ENCODE results near the gene GABRR2.

GABRR2 gene

DNA sequence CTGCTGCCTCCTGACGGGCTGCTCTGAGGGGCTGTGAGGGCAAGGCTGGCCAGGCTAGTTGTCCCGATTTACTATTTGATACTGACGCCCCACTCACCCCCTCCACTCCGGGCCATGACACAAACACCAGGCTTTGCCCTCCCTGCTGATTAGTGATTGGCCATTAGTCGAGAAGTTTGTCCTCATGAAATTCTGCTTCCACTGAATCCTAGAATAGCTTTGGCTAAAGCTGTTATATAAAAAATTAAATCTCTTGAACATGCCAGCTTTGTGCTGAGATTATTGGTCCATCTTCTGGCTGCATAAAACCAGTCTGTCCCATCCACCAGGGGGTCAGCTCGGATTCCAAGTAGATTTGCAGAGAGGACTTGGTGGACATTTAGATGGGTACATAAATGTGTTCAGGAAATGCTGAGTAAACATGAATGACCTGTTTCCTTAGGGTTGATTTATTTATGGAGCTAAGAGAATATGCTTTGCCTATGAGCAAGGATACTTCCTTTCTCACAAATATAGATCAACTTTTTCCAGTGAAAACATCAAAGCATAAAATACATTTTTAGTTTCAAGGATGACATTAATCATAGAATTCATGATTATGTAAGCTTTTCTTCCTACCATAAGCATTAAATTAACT lies at the start of gene GABRR2:
Gene GABRR2 (minus strand): TSS at position 51 of the 637 bp plus-strand sequence. CDS start 134 bp downstream, outside the sequence.
- Histone ChIP-seq H3K4me3 (no peak within 1 kb of the TSS), H3K27ac (no peak within 1 kb of the TSS)

DNA sequence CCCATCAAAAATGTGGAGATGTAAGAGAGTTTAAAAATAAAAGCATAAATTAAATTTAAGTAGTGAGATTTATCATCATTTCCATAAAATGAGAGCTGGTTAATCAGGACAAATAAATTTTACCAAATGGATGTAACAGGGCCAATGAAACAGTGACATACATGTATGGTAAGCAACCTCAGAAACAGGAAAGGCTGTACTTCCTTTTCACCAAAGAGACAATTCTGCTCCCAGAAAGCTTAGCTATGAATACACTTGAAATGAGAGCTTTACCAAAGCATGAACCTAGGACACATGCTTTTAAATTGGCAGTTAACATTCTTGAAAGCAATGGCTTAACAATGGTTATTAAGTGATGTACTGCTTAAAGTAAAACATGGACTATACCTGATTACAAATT lies 49.5 kb upstream of the GABRR2 start:
- Histone ChIP-seq H3K27ac (no peak overlapping the region), H3K4me3 (no peak overlapping the region)

DNA sequence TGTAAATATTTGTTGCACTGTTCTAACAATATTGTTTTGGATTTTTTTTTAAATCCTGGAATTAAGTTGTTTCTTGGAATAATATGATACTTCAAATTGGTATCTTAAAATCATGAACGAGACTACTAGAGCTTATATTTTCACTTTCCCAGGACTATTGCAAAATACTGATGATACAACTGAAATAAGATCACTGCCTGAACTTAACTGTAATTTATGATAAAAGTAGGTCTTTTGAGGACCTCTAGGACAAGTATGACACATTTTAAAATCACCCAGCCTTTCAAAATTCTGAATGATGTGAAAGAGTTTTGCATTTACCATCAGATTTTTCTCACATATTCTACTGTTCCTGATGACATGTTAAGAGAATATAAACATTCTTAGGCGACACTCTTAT lies 46.1 kb upstream of the GABRR2 start:
- Histone ChIP-seq H3K4me3 (no peak overlapping the region), H3K27ac (no peak overlapping the region)

DNA sequence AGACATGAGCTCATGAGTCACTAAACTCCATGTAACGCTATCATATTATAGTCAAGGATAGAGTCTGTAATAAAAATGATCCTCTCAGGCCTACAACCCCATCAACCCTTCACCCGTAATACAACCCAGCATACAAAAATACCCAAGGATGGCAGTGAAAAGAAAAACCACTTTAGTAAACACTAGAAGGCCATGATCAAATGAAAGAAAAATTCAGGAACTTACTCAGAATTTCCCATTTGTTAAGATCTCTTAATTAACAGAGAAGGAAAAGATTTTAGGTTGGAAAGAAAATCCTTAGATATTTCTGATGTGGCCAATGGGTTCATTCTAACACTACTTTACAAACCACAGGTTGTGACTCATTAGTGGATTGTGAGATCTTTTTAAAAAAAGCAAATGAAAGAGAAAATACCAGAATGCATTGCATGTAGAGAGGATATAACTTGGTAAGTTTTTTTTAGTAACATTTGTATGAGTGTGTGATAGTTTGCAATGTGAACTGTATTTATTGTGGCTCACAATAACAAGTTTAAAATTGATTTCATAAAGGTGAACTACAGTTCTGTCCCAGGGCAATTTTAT lies 45.4 kb upstream of the GABRR2 start:
- Histone ChIP-seq H3K4me3 (no peak overlapping the region), H3K27ac (peak overlapping the region in 2 of 21 experiments; percentile 26 to 27)

GRCh38 chr6:89359561-89359960 lies 44.5 kb upstream of the GABRR2 start:
- peak overlapping the region in 1 of 21 experiments; percentile 26 for H3K27ac ChIP-seq
- no peak overlapping the region for H3K4me3 ChIP-seq

- H3K4me3 ChIP-seq: no peak overlapping the region
- H3K27ac ChIP-seq: peak overlapping the region in 3 of 21 experiments; percentile 34 to 64 (median 44)
Observed at GRCh38 chr6:89357390-89357789, 42.3 kb upstream of the GABRR2 start.

DNA sequence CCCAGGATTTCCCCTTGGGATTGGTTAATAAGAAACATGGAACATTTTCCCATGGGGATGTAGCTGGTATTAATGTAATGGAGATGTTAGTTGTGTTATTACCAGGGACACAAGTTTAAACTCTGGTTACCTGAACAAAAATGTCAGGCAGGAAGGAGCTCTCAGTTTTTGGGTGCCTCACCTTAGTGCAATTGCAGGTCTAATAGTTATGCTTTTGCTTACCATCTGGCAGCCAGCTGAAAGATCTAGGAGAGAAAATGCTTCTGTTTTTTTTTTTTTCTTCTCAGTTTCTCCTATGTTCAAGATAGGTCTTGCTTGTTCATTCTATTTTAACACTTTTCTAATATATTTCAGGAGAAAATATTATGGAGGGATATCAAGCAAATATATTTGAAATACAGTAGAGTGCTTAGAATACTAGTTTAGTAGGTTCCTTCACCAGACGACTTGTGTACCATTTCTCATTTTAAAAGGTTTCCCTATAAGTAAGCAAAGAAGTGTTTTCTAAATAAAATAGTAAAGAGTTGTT lies 41.6 kb upstream of the GABRR2 start:
- peak overlapping the region in 3 of 21 experiments; percentile 34 to 64 (median 44) for H3K27ac ChIP-seq
- H3K4me3 ChIP-seq: no peak overlapping the region

DNA sequence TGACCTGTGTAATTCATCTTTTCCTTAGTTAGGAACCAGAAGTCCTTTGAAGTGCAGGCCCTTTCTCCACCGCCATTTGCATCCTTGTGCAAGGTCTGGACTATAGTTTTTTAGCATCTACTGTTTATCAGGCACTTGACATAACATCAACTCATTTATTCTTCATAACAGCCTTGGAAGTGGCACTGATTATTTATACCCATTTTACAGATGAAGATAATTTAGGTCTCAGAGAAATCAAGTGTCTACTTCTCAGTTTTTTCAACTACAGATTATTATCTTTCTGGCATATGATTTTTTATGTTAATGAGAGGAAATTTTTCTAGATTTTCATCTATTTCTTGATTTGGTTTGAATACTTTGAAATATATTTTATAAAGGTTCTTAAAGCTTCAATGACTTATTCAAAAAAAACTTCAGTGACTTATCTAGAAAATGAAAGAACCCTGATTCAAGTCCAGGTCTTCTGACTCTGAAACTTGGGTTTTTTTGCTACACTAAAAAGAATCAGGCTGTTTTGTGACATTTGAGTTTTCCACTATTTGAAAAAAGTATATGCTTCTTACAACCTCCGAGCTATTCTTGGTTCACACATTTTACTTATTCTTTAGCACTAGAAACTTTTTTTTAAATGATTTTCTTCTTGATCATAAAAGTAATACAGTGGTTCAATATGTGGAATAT lies 40.6 kb upstream of the GABRR2 start:
- Histone ChIP-seq H3K27ac (no peak overlapping the region), H3K4me3 (no peak overlapping the region)

DNA sequence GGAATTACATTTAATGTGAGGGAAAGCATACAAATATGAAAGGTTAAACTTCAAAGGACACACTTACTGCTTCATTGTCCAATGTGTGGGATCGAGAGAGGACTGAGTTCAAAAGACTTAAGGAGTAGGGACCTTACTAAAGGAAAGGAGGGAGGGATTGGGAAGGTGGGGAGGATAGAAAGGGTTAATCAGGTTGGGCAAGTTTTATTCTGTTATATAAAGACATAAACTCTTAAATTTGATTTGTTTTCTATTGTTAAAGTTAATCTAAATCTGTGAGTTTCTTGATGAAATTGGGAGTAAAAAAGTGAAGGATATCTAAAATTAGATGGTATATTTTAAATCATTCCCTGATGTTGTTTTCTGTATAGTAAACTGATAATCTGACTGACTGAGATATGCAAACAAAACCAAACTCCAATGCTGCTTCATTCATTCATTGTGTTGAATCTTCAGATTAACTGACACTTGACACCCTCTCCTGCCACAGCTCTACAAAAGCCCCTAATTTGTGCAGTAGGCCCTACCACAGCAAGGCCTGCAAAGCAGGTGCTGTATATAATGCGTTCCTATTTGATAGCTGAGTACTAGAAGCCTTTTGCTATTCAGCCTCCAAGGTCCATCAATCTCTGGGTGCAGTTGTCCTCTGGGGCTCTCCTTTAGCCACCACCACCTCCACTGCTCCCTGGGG lies 38.7 kb upstream of the GABRR2 start:
- H3K4me3 ChIP-seq: peak overlapping the region in 1 of 7 experiments; percentile 97
- peak overlapping the region in 6 of 21 experiments; percentile 89 to 96 (median 96) for H3K27ac ChIP-seq

DNA sequence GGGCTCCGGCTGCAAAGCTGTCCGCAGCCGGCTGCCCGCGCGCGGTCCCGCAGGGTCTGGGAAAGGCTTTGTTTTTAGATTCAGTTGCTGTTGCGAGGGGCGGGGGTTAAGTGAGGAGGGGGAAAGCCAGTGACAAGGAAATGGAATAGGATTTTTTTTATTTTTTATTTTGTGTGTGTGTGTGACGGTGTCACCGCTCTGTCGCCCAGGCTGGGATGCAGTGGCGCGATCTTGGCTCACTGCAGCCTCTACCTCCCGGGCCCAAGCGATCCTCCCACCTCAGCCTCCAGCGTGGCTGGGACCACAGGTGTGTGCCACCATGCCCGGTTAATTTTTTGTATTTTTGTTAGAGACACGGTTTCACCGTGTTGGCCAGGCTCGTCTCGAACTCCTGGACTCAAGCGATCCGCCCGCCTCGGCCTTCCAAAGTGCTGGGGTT lies 38.0 kb upstream of the GABRR2 start:
- Histone ChIP-seq H3K27ac (peak overlapping the region; percentile 37 to 99 (median 96)), H3K4me3 (peak overlapping the region; percentile 54 to 98 (median 84))

DNA sequence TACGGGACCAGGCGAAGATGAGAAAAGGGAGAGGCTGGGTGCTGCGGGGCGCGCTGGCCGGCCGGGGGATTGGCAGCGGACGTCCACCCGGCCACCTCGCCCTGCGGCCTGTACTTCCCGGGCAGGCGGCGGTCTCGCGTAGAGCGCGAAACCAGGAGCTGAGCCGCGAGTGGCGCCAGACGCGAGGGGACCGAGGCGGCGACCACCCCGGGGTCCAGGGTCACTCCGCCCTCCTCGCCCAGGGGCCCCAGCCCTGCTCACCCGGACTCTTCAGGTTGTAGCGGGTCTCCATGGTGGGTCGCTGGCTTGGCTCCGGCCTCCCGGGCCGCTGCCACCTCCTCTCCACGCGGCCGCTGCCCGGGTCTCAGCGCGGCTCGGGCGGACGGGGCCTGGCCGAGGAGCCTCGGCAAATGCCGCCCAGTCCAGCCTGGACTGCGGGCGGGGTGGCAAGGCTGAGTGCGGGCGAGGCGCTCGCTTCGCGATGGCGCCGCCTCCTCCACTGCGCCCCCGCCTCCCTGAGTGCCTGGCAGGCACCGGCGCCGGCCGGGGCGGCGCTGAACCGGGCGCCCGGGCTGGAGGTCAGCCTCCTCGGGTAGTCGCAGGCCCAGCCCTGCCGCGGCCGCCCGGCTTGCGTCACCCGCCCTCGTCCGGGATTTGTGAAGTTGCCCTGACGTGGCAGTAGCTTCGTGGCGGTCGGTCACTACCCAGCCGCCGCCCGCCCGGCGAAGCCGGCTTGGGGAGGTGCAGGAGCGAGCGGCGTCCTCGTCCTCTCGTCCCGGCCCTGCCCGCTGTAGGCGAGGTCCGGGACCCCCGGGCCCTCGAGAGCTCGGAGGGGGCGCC lies 37.4 kb upstream of the GABRR2 start, which contains the start of gene UBE2J1:
Gene UBE2J1 (minus strand): TSS at position 445 of the 840 bp plus-strand sequence. CDS start 153 bp downstream, at position 292.
- Histone ChIP-seq H3K4me3 (peak within 1 kb of the TSS; percentile 54 to 98 (median 84)), H3K27ac (peak within 1 kb of the TSS; percentile 89 to 99 (median 96))

DNA sequence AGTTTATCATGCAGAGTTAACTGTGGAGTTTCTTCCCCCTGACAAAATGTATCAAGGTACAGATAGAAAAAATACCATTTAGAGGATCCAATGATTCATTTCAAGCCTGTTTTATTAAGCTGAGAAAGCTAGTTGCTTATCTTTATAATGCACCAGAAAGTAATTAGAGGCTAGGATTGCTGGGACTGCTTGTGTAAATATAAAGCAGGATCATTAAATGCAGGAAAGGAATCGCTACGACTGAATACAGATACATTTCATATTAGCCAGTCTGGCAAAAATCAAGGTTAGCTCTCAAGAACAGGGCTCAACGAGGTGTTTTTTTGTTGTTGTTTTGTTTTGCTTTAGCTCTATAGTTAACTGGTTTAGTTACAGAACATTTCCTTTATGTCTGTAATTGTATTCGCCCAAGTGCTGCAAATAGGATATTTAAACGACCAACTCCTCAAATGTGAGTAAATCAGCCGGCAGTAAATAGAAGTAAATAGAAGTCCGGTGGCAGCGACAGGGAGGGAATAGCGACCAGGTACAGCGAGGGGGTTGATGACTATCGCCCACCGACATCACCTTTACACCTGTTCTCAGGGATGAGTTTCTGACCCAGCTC lies 36.7 kb upstream of the GABRR2 start:
- H3K27ac ChIP-seq: peak overlapping the region; percentile 89 to 99 (median 96)
- peak overlapping the region; percentile 54 to 98 (median 84) for H3K4me3 ChIP-seq

- Histone ChIP-seq H3K27ac (peak overlapping the region in 6 of 21 experiments; percentile 23 to 99 (median 92)), H3K4me3 (peak overlapping the region in 4 of 7 experiments; percentile 54 to 96 (median 75))
Observed at GRCh38 chr6:89350281-89350966, 35.3 kb upstream of the GABRR2 start.

DNA sequence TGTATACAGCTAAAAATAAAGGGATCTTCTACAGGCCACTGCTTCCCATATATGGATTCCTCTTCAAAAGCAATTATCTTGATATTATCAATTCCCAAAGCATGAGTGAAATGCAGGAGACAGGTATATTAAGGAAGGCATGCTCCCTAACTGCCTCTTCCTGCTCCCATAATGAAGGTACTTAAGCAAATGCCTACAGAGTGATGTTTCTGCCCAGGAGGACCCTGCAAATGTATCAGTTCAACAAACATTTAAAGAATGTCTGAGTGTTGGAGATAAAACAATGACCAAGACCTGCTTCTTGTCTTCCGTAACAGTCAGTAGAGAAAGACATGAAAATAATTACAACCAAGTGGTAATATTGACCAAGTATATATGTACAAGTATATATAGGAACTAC lies 33.3 kb upstream of the GABRR2 start:
- Histone ChIP-seq H3K27ac (no peak overlapping the region), H3K4me3 (no peak overlapping the region)

- no peak overlapping the region for H3K4me3 ChIP-seq
- no peak overlapping the region for H3K27ac ChIP-seq
Observed at GRCh38 chr6:89347825-89348224, 32.7 kb upstream of the GABRR2 start.

DNA sequence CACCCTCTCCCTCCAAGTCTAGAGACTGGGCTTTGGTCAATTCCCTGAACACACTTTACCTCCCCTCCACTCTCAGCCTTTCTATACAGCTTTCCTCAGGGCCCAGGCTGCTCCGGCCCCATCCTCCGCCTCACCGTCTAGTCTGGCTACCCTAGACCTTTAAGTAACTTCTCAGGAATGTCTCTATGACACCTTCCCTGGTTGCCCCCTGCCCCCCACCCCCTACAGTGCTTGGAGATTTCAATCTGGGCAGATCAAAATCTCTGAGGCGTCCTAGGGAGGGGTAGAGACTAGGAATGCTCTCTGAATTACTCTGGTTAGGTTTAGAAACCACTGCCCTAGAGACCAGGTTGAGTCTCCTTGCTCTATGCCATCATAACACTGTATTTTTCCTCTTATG lies 31.3 kb upstream of the GABRR2 start:
- Histone ChIP-seq H3K27ac (no peak overlapping the region), H3K4me3 (no peak overlapping the region)

DNA sequence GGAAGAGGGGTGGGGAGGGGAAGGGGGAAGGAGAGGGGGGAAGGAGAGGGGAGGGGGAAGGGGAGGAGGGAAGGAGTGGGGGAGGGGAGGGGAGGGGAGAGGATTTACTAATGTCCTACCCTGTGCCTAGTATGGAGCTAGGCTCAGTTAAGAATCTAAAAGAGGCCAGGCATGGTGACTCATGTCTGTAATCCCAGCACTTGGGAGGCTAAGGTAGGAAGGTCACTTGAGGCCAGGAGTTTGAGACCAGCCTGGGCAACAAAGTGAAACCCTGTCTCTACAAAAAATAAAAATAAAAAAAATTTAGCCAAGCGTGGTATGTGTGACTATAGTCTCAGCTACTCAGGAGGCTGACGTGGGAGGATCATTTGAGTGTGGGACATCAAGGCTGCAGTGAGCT lies 24.5 kb upstream of the GABRR2 start:
- Histone ChIP-seq H3K4me3 (no peak overlapping the region), H3K27ac (no peak overlapping the region)

DNA sequence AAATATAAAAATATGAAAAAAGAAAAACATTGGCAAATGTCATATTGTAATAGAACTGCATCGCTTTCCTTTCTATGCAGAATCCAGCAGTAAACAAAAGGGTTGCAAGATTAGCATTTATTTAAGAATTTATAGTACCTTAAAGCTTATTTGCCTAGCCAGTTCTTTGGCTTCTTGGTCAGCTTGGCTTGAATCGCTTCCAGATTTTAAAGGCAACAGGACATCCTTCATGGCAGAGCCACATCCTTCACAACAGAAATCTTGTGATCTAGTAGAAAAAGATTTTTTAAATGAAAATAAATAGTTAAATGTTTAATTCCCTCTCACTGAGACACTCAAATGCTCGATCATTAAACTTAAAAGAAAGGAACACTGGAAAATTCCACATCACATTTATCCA lies 20.1 kb upstream of the GABRR2 start:
- Histone ChIP-seq H3K4me3 (no peak overlapping the region), H3K27ac (no peak overlapping the region)
